Measurements from ENCODE around the gene IL11RA.

IL11RA gene

DNA sequence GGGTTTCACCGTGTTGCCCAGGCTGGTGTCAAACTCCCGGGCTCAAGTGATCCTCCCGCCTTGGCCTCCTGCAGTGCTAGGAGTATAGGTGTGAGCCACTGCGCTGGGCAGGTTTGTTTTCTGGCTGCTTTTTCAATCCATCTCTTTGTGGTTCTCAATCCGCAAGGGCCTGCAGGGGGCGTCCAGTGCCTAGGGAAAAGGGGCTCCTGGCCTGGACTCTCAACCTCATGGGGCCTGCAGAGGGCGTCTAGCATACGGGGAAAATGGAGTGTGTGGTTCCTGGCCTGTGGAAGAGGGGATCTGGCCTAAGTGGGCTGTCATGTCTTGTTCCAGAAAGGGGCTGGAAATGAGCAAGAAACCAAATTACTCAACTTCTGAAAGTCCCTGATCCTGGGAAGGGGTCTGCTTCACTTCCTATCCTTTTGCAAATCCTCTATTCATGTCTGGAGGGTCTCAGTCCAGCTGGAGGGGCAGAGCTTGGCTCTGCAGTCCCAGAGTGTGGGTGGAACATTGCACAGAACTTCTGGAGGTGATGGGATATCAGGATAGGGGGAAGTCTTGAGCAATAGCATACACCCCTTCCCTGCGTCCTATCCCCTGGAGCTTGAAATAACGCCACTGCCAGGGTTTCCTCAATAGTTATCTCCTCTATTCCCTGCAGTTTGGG, 23.2 kb downstream of the IL11RA start:
- H3K4me3 ChIP-seq (ENCODE audit: low read depth, low read length, poor library complexity, severe bottlenecking): no peak overlapping the region
- no peaks in the 10 kb centered on the region for H3K9me3 ChIP-seq (ENCODE audit: low read length)
- no peak overlapping the region for H3K27ac ChIP-seq (ENCODE audit: low read depth, low read length, poor library complexity, severe bottlenecking)
- H3K79me2 ChIP-seq (ENCODE audit: insufficient read depth, low read length): no peaks in the 10 kb centered on the region
- no peaks in the 10 kb centered on the region for H3F3A ChIP-seq (ENCODE audit: insufficient read depth, low read length)
- H3K27me3 ChIP-seq (ENCODE audit: insufficient read depth, low read length): no peaks in the 10 kb centered on the region
- no peaks in the 10 kb centered on the region for H3K4me1 ChIP-seq (ENCODE audit: insufficient read depth, low read length, severe bottlenecking)
- H3K36me3 ChIP-seq (ENCODE audit: insufficient read depth, low read length): no peaks in the 10 kb centered on the region
- H4K20me1 ChIP-seq (ENCODE audit: insufficient read depth, low read length): no peaks in the 10 kb centered on the region
- no peak overlapping the region for H3K4me2 ChIP-seq (ENCODE audit: low read length)
- no peak overlapping the region for H3K9ac ChIP-seq (ENCODE audit: low read length)
- no peak overlapping the region for H2AFZ ChIP-seq (ENCODE audit: low read length)
- no peaks in the 10 kb centered on the region for H3K9me2 ChIP-seq (ENCODE audit: low read depth, low read length)
- TF ChIP-seq, protein P1, sequence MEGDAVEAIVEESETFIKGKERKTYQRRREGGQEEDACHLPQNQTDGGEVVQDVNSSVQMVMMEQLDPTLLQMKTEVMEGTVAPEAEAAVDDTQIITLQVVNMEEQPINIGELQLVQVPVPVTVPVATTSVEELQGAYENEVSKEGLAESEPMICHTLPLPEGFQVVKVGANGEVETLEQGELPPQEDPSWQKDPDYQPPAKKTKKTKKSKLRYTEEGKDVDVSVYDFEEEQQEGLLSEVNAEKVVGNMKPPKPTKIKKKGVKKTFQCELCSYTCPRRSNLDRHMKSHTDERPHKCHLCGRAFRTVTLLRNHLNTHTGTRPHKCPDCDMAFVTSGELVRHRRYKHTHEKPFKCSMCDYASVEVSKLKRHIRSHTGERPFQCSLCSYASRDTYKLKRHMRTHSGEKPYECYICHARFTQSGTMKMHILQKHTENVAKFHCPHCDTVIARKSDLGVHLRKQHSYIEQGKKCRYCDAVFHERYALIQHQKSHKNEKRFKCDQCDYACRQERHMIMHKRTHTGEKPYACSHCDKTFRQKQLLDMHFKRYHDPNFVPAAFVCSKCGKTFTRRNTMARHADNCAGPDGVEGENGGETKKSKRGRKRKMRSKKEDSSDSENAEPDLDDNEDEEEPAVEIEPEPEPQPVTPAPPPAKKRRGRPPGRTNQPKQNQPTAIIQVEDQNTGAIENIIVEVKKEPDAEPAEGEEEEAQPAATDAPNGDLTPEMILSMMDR (IDR thresholded peaks at IDR 0.05; ENCODE audit: low read length): peak; percentile 90
- TF ChIP-seq EZH2 (IDR thresholded peaks at IDR 0.05; ENCODE audit: borderline replicate concordance, low read length): no peak

GRCh38 chr9:34675869-34676268, 23.9 kb downstream of the IL11RA start:
- H3K9me2 ChIP-seq (ENCODE audit: low read depth, low read length): no peaks in the 10 kb centered on the region

GRCh38 chr9:34684145-34684544, 32.2 kb downstream of the IL11RA start:
- Histone ChIP-seq H3K4me2 (ENCODE audit: low read length) (no peak overlapping the region), H3K36me3 (ENCODE audit: insufficient read depth, low read length) (no peaks in the 10 kb centered on the region), H4K20me1 (ENCODE audit: insufficient read depth, low read length) (no peaks in the 10 kb centered on the region), H3K4me3 (ENCODE audit: low read depth, low read length, poor library complexity, severe bottlenecking) (no peak overlapping the region), H2AFZ (ENCODE audit: low read length) (no peak overlapping the region), H3K9me3 (ENCODE audit: low read length) (no peaks in the 10 kb centered on the region), H3K27ac (ENCODE audit: low read depth, low read length, poor library complexity, severe bottlenecking) (no peak overlapping the region), H3K9ac (ENCODE audit: low read length) (no peak overlapping the region), H3F3A (ENCODE audit: insufficient read depth, low read length) (no peaks in the 10 kb centered on the region), H3K4me1 (ENCODE audit: insufficient read depth, low read length, severe bottlenecking) (no peaks in the 10 kb centered on the region), H3K9me2 (ENCODE audit: low read depth, low read length) (no peaks in the 10 kb centered on the region), H3K79me2 (ENCODE audit: insufficient read depth, low read length) (no peaks in the 10 kb centered on the region), H3K27me3 (ENCODE audit: insufficient read depth, low read length) (no peaks in the 10 kb centered on the region)
- TF ChIP-seq, protein P1 (IDR thresholded peaks at IDR 0.05; ENCODE audit: low read length): no peak
- no peak for TF ChIP-seq EZH2 (IDR thresholded peaks at IDR 0.05; ENCODE audit: borderline replicate concordance, low read length)

More at GRCh38 chr9:34675869-34676268, 23.9 kb downstream of the IL11RA start:
- Histone ChIP-seq H3K36me3 (ENCODE audit: insufficient read depth, low read length) (no peaks in the 10 kb centered on the region), H3F3A (ENCODE audit: insufficient read depth, low read length) (no peaks in the 10 kb centered on the region), H2AFZ (ENCODE audit: low read length) (no peak overlapping the region), H3K4me1 (ENCODE audit: insufficient read depth, low read length, severe bottlenecking) (no peaks in the 10 kb centered on the region), H3K4me3 (ENCODE audit: low read depth, low read length, poor library complexity, severe bottlenecking) (no peak overlapping the region), H3K27ac (ENCODE audit: low read depth, low read length, poor library complexity, severe bottlenecking) (no peak overlapping the region), H4K20me1 (ENCODE audit: insufficient read depth, low read length) (no peaks in the 10 kb centered on the region), H3K79me2 (ENCODE audit: insufficient read depth, low read length) (no peaks in the 10 kb centered on the region), H3K9ac (ENCODE audit: low read length) (no peak overlapping the region), H3K9me3 (ENCODE audit: low read length) (no peaks in the 10 kb centered on the region), H3K4me2 (ENCODE audit: low read length) (no peak overlapping the region), H3K27me3 (ENCODE audit: insufficient read depth, low read length) (no peaks in the 10 kb centered on the region)
- TF ChIP-seq, protein P1 (IDR thresholded peaks at IDR 0.05; ENCODE audit: low read length): no peak
- TF ChIP-seq EZH2 (IDR thresholded peaks at IDR 0.05; ENCODE audit: borderline replicate concordance, low read length): no peak

Data from OCI-LY1 (cell line).